HepG2 (cell line): ENCODE measurements around the gene SPTSSA. TPM values are rescaled to one million over a fixed set of nuclear protein-coding genes. Genes with fewer than 3 reads are reported as not detected.

ENCODE experiments used
- AGO2 ChIP-seq: fragments of 200-400 bp; formaldehyde crosslinking; optimal IDR thresholded peaks from 2 replicates; pipeline ENCODE3; 2017; ENCODE audit warnings: mild to moderate bottlenecking, low read depth, low read length, moderate library complexity
- ARNT ChIP-seq: fragments of 450-650 bp; IDR thresholded peaks from 2 replicates; pipeline ENCODE4 v1.6.1; 2017
- CBX5 ChIP-seq: sonication (generic); formaldehyde crosslinking; IDR thresholded peaks from 2 replicates; pipeline ENCODE4 v1.4.0; 2020; ENCODE audit warnings: missing genetic modification reagents, borderline replicate concordance
- FOSL2 ChIP-seq: sonication (generic); formaldehyde crosslinking; IDR thresholded peaks from 2 replicates; pipeline ENCODE4 v1.4.0; 2020; ENCODE audit warnings: missing genetic modification reagents
- FOXP1 ChIP-seq, 2 experiments: fragments of 450-650 bp in 1 of 2; IDR thresholded peaks; 2 replicates each; pipeline ENCODE4 v1.6.1; 2017 to 2018; ENCODE audit warnings: antibody characterized with exemption in 1 of 2
- FOXP4 ChIP-seq: sonication (generic); formaldehyde crosslinking; IDR thresholded peaks from 2 replicates; pipeline ENCODE4 v1.4.0; 2020; ENCODE audit warnings: missing genetic modification reagents
- HNRNPH1 ChIP-seq: fragments of 200-400 bp; formaldehyde crosslinking; optimal IDR thresholded peaks from 2 replicates; pipeline ENCODE3; 2017; ENCODE audit warnings: mild to moderate bottlenecking, low read depth, low read length
- HOXD1 ChIP-seq: sonication (generic); formaldehyde crosslinking; IDR thresholded peaks from 2 replicates; pipeline ENCODE4 v1.5.0; 2020; ENCODE audit warnings: missing genetic modification reagents
- JUN ChIP-seq: sonication (generic); formaldehyde crosslinking; IDR thresholded peaks from 2 replicates; pipeline ENCODE4 v1.4.0; 2020; ENCODE audit warnings: mild to moderate bottlenecking, missing genetic modification reagents
- KDM2A ChIP-seq: sonication (generic); formaldehyde crosslinking; IDR thresholded peaks from 2 replicates; pipeline ENCODE4 v1.4.0; 2020; ENCODE audit warnings: low read depth, missing genetic modification reagents, borderline replicate concordance
- KLF12 ChIP-seq: sonication (generic); formaldehyde crosslinking; IDR thresholded peaks from 2 replicates; pipeline ENCODE4 v1.4.0; 2020; ENCODE audit warnings: missing genetic modification reagents, borderline replicate concordance
- NR2C2 ChIP-seq: sonication (generic); formaldehyde crosslinking; IDR thresholded peaks from 2 replicates; pipeline ENCODE4 v1.4.0; 2020; ENCODE audit warnings: missing genetic modification reagents, mild to moderate bottlenecking, moderate library complexity, borderline replicate concordance
- RNF2 ChIP-seq: fragments of 450-650 bp; conservative IDR thresholded peaks from 2 replicates; pipeline ENCODE4 v1.6.1; 2016; ENCODE audit warnings: low read depth
- SNAPC5 ChIP-seq: sonication (generic); formaldehyde crosslinking; IDR thresholded peaks from 2 replicates; pipeline ENCODE4 v1.8.1; 2023; ENCODE audit warnings: mild to moderate bottlenecking, missing genetic modification reagents, borderline replicate concordance
- SRSF4 ChIP-seq: fragments of 200-400 bp; formaldehyde crosslinking; IDR thresholded peaks from one replicate; pipeline ENCODE4 v1.6.1; 2018; ENCODE audit warnings: mild to moderate bottlenecking, low read depth, low read length, moderate library complexity; ENCODE audit not compliant: poor library complexity, severe bottlenecking
- TCF12 ChIP-seq, 2 experiments: fragments of 450-650 bp in 1 of 2; sonication (generic) in 1 of 2; formaldehyde crosslinking in 1 of 2; IDR thresholded peaks; 2 replicates each; pipeline versions ENCODE4 v1.6.1 to v1.8.0; 2017 to 2022; ENCODE audit warnings: antibody characterized with exemption in 1 of 2, mild to moderate bottlenecking in 1 of 2, missing genetic modification reagents in 1 of 2, moderate library complexity in 1 of 2
- ZBTB34 ChIP-seq: sonication (generic); formaldehyde crosslinking; IDR thresholded peaks from 2 replicates; pipeline ENCODE4 v1.8.0; 2022; ENCODE audit warnings: mild to moderate bottlenecking, missing genetic modification reagents
- ZNF281 ChIP-seq: sonication (generic); formaldehyde crosslinking; IDR thresholded peaks from 2 replicates; pipeline ENCODE4 v1.4.0; 2020; ENCODE audit warnings: missing genetic modification reagents, borderline replicate concordance
- ZNF329 ChIP-seq: sonication (generic); formaldehyde crosslinking; IDR thresholded peaks from 2 replicates; pipeline ENCODE4 v1.9.0; 2021; ENCODE audit warnings: low read depth, mild to moderate bottlenecking, missing genetic modification reagents
- ZNF784 ChIP-seq: sonication (generic); formaldehyde crosslinking; IDR thresholded peaks from 2 replicates; pipeline ENCODE4 v1.5.1; 2020; ENCODE audit warnings: missing genetic modification reagents, mild to moderate bottlenecking, borderline replicate concordance
- ZNF879 ChIP-seq: sonication (generic); formaldehyde crosslinking; IDR thresholded peaks from 2 replicates; pipeline ENCODE4 v1.8.1; 2023; ENCODE audit warnings: missing genetic modification reagents
- polyA plus RNA-seq, 8 experiments: library from polyadenylated mRNA; depleted of rRNA in 3 of 8; stranded (reverse) in 7 of 8; unstranded in 1 of 8; fragments of >200 nt; fragmentation: Illumina TruSeq in 4 of 8; extraction: Trizol in 4 of 8; gene quantifications; 2 replicates each; pipeline versions ENCODE4 v1.2.1 to v1.2.3, GENCODE V29; 2011 to 2016; ENCODE audit warnings: low read depth in 4 of 8, missing spikeins in 1 of 8, mixed read lengths in 1 of 8; ENCODE audit not compliant: insufficient read depth in 1 of 8
- total RNA-seq, 5 experiments: library from RNA; depleted of rRNA; stranded (reverse); fragments of >200 nt; fragmentation: Illumina TruSeq; extraction: Trizol; gene quantifications; 2 replicates each; pipeline ENCODE4 v1.2.3, GENCODE V29; 2016; ENCODE audit warnings: low read depth in 1 of 5

Gene SPTSSA
- total and polyA plus RNA-seq, 2 of the 13 experiments (the other 11 are each of a cell fraction or from before 2014, with no cell fraction given) = 19.1 to 86.1 TPM

- TF ChIP-seq RNF2 (0 out of 2 replicates have a peak, but pooled peaks have one; percentile 20), FOXP4 (0 out of 2 replicates have a peak, but pooled peaks have one; percentile 5), HOXD1 (CRISPR knock-in tag) (no peak; the same call in 1 of the 2 replicates), KLF12 (CRISPR knock-in tag) (peak; percentile 87; the same call in 1 of the 2 replicates), NR2C2 (CRISPR knock-in tag) (peak; percentile 44; the same call in 1 of the 2 replicates), ARNT (no peak), CBX5 (peak; percentile 9; the same call in 1 of the 2 replicates), ZBTB34 (no peak), KDM2A (no peak; the same call in none of the 2 replicates), HNRNPH1 (no peak), SRSF4 (no peak), FOXP1 (IDR thresholded peaks at IDR 0.05) (no peak), FOXP1 (CRISPR knock-in tag; IDR thresholded peaks at IDR 0.05) (no peak), SNAPC5 (CRISPR knock-in tag) (no peak), JUN (peak; percentile 53; the same call in 1 of the 2 replicates), ZNF281 (peak; percentile 36), ZNF329 (CRISPR knock-in tag) (peak; percentile 91), TCF12 (IDR thresholded peaks at IDR 0.05) (no peak), TCF12 (CRISPR knock-in tag; IDR thresholded peaks at IDR 0.05) (peak; percentile 95), AGO2 (no peak), FOSL2 (CRISPR knock-in tag) (peak; percentile 64), ZNF879 (CRISPR knock-in tag) (0 out of 2 replicates have a peak, but pooled peaks have one; percentile 92), ZNF784 (peak; percentile 96)
These were observed at the start of gene SPTSSA (continued) for GRCh38 chr14:34462132-34462893.
